Measurements from ENCODE around the gene PSG7.
"Not testable (repeated sequence)": the region's sequence is repeated elsewhere in the genome, so short reads cannot be mapped to it uniquely, and the experiment has no call there.

DNA sequence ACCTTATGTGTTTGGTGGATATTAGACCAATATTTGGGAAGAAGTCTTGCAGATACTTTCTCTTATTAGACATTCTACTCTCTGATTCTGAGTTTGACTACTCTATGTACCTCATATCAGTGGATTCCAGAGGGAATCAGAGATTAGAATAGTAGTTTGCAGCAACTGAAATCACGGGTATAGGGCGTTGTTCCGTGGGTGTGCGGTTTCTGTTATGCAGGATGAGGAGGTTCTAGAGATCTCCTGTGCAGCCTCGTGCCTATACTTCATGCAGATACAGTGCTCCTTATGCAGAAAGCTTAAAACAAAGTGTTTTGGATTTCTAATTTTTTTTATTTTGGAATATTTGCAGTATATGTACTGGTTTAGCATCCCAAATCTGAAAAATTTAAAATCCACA lies 25.3 kb downstream of the PSG7 start:
- not testable (repeated sequence) for TF ChIP-seq POLR2A (IDR thresholded peaks at IDR 0.05)
- TF ChIP-seq, protein P1, sequence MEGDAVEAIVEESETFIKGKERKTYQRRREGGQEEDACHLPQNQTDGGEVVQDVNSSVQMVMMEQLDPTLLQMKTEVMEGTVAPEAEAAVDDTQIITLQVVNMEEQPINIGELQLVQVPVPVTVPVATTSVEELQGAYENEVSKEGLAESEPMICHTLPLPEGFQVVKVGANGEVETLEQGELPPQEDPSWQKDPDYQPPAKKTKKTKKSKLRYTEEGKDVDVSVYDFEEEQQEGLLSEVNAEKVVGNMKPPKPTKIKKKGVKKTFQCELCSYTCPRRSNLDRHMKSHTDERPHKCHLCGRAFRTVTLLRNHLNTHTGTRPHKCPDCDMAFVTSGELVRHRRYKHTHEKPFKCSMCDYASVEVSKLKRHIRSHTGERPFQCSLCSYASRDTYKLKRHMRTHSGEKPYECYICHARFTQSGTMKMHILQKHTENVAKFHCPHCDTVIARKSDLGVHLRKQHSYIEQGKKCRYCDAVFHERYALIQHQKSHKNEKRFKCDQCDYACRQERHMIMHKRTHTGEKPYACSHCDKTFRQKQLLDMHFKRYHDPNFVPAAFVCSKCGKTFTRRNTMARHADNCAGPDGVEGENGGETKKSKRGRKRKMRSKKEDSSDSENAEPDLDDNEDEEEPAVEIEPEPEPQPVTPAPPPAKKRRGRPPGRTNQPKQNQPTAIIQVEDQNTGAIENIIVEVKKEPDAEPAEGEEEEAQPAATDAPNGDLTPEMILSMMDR (IDR thresholded peaks at IDR 0.05), result not testable (repeated sequence)

Measured in stomach (tissue), 4 donors.